Spleen (tissue), 11 donors: Measurements from ENCODE around the gene FAN1. TPM values are rescaled to one million over a fixed set of nuclear protein-coding genes. Genes with fewer than 3 reads are reported as not detected.
A peak's percentile ranks its signal among the peaks of the same experiment; 100 is the strongest.

Experiments used
- DNase-seq: peaks from one replicate; pipeline ENCODE4 v3.0.0-alpha.2; 2020
- H3K27ac ChIP-seq, 8 donors: fragments of 200-600 bp; sonication (generic) in 7 of 8; 1 replicate in 4 of 8; 2 replicates in 4 of 8; pipeline versions ENCODE4 v1.5.0 to v1.8.0; 2016 to 2021; ENCODE audit warnings: inconsistent platforms in 4 of 8, mild to moderate bottlenecking in 4 of 8, moderate library complexity in 1 of 8
- H3K27me3 ChIP-seq, 7 donors: fragments of 200-600 bp; sonication (generic) in 6 of 7; replicated peaks in 1 of 7; 1 replicate in 4 of 7; 2 replicates in 3 of 7; pipeline versions ENCODE4 v1.5.0 to v1.8.0; 2016 to 2021; ENCODE audit warnings: inconsistent platforms in 3 of 7, mild to moderate bottlenecking in 1 of 7
- H3K36me3 ChIP-seq, 6 donors: fragments of 200-600 bp; sonication (generic) in 5 of 6; 1 replicate in 4 of 6; 2 replicates in 2 of 6; pipeline versions ENCODE4 v1.5.0 to v1.8.0; 2016 to 2021; ENCODE audit warnings: inconsistent platforms in 2 of 6
- H3K4me1 ChIP-seq, 6 donors: fragments of 200-600 bp; sonication (generic) in 5 of 6; 1 replicate in 3 of 6; 2 replicates in 3 of 6; pipeline versions ENCODE4 v1.5.0 to v1.8.0; 2016 to 2021; ENCODE audit warnings: inconsistent platforms in 3 of 6
- H3K4me3 ChIP-seq, 8 donors: fragments of 200-600 bp; sonication (generic) in 7 of 8; 1 replicate in 4 of 8; 2 replicates in 4 of 8; pipeline versions ENCODE4 v1.5.0 to v1.8.0; 2016 to 2021; ENCODE audit warnings: inconsistent platforms in 4 of 8, mild to moderate bottlenecking in 4 of 8, moderate library complexity in 2 of 8
- H3K9me3 ChIP-seq, 8 donors: fragments of 200-600 bp; sonication (generic) in 7 of 8; 1 replicate in 4 of 8; 2 replicates in 4 of 8; pipeline versions ENCODE4 v1.5.0 to v1.8.0; 2016 to 2021; ENCODE audit warnings: inconsistent platforms in 4 of 8
- POLR2A ChIP-seq, 3 donors: fragments of 450-650 bp; IDR thresholded peaks; one replicate each; pipeline ENCODE4 v1.5.1; 2017; ENCODE audit warnings: antibody characterized with exemption in 3 of 3, mild to moderate bottlenecking in 1 of 3
- POLR2AphosphoS5 ChIP-seq, 3 donors: sonication (generic); formaldehyde crosslinking; IDR thresholded peaks; one replicate each; pipeline ENCODE4 v1.5.1; 2017; ENCODE audit warnings: antibody characterized with exemption in 3 of 3
- WGBS, 5 donors: extraction: QIAGEN DNeasy Blood & Tissue Kit in 3 of 5; methylation state at CpG; one replicate each; pipeline versions ENCODE4 v1.1.5 to v1.1.7; 2013 to 2018; 5-methylcytosine and 5-hydroxymethylcytosine counted together
- intact Hi-C: fragments of 100-400 bp; cut with DNase I; formaldehyde crosslinking; loops from one replicate; pipeline ENCODE4 v1.15.0; 2023; ENCODE audit warnings: low total_unique reads
- polyA plus RNA-seq, 3 donors: library from polyadenylated mRNA; stranded (reverse); fragments of 200-250 nt; gene quantifications; one replicate each; pipeline ENCODE4 v1.2.1, GENCODE V29; 2013
- total RNA-seq, 7 donors: library from RNA; depleted of rRNA in 3 of 7; stranded (reverse); fragments of >200 nt in 3 of 7; fragmentation: NEBNext Ultra II Directional in 4 of 7; extraction: Animal tissue kit (Norgen Biotek cat#: 25700) in 4 of 7; gene quantifications; one replicate each; pipeline versions ENCODE4 v1.1.0 to v1.2.1, GENCODE V29; 2016 to 2021
- TF ChIP-seq, protein P1 (sequence below), 11 experiments: fragments of 200-600 bp in 7 of 11; fragments of 450-650 bp in 4 of 11; sonication (generic) in 4 of 11; IDR thresholded peaks in 8 of 11; conservative IDR thresholded peaks in 3 of 11; 1 replicate in 7 of 11; 2 replicates in 4 of 11; pipeline versions ENCODE4 v1.4.0 to v1.8.0; 2016 to 2021; ENCODE audit warnings: antibody characterized with exemption in 11 of 11, inconsistent platforms in 4 of 11, mild to moderate bottlenecking in 1 of 11
- donor health status: healthy with polysubstance abuse.
- donor health status: DM: no; HTN: no; CAD: no; lungs with moderate emphysema.
- donor health status: DM: no; HTN: no; CAD: no.
- donor health status: Bipolar disorder and iron deficiency.
- donor health status: healthy.
- donor health status: DM: no; HTN: no; CAD: no.
- donor health status: DM: yes; HTN: yes; CAD: no.

Gene FAN1
- total and polyA plus RNA-seq, 10 donors: 6.5 to 22.1 (median 12.6) TPM

DNA sequence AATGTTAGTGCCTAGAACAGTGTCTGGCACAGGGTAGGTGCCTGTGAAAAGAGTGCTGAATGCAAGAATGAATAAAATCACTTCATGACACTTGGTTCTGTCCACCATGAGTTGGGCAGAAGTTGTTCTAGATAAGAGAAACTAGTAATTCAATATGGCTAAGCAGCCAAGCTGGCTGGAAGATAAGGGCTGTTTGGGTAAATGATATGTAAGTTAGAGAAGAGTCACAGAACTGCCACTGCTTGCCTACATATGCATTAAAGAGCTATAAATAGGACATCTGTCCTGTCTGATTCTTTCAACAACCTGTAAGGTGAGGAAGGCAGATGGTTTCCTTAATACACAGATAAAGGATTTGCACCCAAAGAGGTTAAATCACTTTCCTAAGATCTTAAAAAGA is 74.6 kb downstream of the FAN1 start:
- H3K4me1 ChIP-seq: peaks cover 0 to 100% (median 59%) of the 10 kb centered on the region in 6 donors
- H3K27ac ChIP-seq: peak overlapping the region in 1 of 8 donors; percentile 81
- H3K36me3 ChIP-seq: peaks cover 0 to 80% (median 21%) of the 10 kb centered on the region in 6 donors
- H3K27me3 ChIP-seq: no peaks in the 10 kb centered on the region
- no peaks in the 10 kb centered on the region for H3K9me3 ChIP-seq
- intact Hi-C loops: no loop called here
- no peak overlapping the region for H3K4me3 ChIP-seq
- TF ChIP-seq, protein P1, sequence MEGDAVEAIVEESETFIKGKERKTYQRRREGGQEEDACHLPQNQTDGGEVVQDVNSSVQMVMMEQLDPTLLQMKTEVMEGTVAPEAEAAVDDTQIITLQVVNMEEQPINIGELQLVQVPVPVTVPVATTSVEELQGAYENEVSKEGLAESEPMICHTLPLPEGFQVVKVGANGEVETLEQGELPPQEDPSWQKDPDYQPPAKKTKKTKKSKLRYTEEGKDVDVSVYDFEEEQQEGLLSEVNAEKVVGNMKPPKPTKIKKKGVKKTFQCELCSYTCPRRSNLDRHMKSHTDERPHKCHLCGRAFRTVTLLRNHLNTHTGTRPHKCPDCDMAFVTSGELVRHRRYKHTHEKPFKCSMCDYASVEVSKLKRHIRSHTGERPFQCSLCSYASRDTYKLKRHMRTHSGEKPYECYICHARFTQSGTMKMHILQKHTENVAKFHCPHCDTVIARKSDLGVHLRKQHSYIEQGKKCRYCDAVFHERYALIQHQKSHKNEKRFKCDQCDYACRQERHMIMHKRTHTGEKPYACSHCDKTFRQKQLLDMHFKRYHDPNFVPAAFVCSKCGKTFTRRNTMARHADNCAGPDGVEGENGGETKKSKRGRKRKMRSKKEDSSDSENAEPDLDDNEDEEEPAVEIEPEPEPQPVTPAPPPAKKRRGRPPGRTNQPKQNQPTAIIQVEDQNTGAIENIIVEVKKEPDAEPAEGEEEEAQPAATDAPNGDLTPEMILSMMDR (IDR thresholded peaks at IDR 0.05 in 8 of 11, conservative IDR thresholded peaks at IDR 0.05 in 3 of 11): no peak
- no peak for TF ChIP-seq POLR2A (IDR thresholded peaks at IDR 0.05)
- no peak for DNase-seq

DNA sequence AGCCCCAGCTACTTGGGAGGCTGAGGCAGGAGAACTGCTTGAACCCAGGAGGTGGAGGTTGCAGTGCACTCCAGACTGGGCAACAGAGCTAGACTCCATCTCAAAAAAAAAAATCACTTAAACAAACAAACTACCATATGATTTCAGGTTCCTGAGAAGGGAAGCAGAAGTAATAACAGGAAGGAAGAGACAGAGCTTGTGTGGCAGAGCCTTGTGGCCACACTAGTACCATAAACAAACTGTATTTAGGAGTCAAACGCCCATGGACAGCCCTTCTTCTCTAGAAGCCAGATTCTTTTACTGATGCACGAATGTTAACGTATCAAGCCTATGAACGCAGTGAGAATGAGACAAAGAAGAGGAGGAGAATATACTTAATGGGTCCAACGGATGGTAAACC is 75.7 kb downstream of the FAN1 start:
- Histone ChIP-seq H3K27ac (peak overlapping the region in 7 of 8 donors; percentile 35 to 81 (median 67)), H3K27me3 (no peaks in the 10 kb centered on the region), H3K36me3 (peaks cover 0 to 79% (median 13%) of the 10 kb centered on the region in 6 donors), H3K9me3 (no peaks in the 10 kb centered on the region), H3K4me1 (peaks cover 0 to 100% (median 70%) of the 10 kb centered on the region in 6 donors), H3K4me3 (peak overlapping the region in 1 of 8 donors; percentile 41)
- no peak for DNase-seq
- TF ChIP-seq, protein P1 (IDR thresholded peaks at IDR 0.05 in 8 of 11, conservative IDR thresholded peaks at IDR 0.05 in 3 of 11): no peak
- TF ChIP-seq POLR2A (IDR thresholded peaks at IDR 0.05) (no peak), POLR2AphosphoS5 (IDR thresholded peaks at IDR 0.05) (no peak)
- WGBS, 5 donors: 65 to 73% (median 70%) methylated on average over 5 of the region's 5 CpGs
- intact Hi-C loops: no loop called here

DNA sequence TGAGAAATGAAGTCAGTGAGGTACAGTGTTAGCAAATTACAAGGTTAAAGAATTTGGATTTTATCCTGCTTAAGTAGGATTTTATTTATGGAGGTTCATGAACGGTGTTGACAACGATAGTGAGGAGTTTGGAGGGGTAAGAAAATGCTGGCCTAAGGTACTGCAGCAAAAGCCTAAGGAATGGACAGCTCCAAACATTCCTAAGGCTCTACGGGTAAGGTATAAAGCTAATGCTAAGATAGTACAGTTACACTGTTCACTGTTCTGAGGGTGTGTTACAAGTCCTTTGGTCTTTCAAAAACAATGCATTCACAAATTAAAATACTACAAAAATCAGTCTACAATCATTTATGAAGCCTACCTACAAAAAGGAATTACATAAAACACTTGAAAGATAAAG is 80.4 kb downstream of the FAN1 start:
- peaks cover 2 to 100% (median 91%) of the 10 kb centered on the region in 6 donors for H3K4me1 ChIP-seq
- intact Hi-C loops: loop anchor here (5.0 to 10.0 kb wide), 2 partner anchors 37 to 141 kb away; no protein-coding TSS in a partner anchor
- H3K36me3 ChIP-seq: peaks cover 0 to 89% (median 15%) of the 10 kb centered on the region in 6 donors
- DNase-seq: no peak
- H3K9me3 ChIP-seq: no peaks in the 10 kb centered on the region
- H3K27me3 ChIP-seq: no peaks in the 10 kb centered on the region
- TF ChIP-seq POLR2A (IDR thresholded peaks at IDR 0.05) (no peak), POLR2AphosphoS5 (IDR thresholded peaks at IDR 0.05) (no peak)
- TF ChIP-seq, protein P1 (IDR thresholded peaks at IDR 0.05 in 8 of 11, conservative IDR thresholded peaks at IDR 0.05 in 3 of 11): no peak
- WGBS, 5 donors: 83 to 94% (median 93%) methylated on average over 3 of the region's 3 CpGs
- peak overlapping the region in 5 of 8 donors; percentile 64 to 78 (median 67) for H3K27ac ChIP-seq
- peak overlapping the region in 3 of 8 donors; percentile 2 to 36 (median 15) for H3K4me3 ChIP-seq

DNA sequence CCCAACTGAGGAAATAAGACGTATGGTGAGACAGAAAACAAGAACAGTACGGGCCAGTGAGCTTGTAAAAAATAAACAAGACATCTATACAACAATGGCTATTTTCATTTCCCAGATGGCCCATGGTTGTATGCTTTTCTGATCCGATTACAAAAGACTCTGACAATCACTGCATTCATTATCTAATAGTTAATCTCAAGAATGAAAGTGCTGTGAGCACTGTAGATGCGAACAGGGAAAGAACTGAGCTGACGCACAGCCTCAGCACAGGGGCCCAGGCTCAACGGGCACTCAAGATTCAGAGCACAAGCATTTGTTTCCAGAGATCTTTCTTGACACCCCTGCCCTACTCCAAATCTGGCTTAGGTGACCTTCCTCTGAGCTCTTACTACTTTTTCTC is 80.8 kb downstream of the FAN1 start:
- Histone ChIP-seq H3K4me1 (peaks cover 2 to 100% (median 91%) of the 10 kb centered on the region in 6 donors), H3K4me3 (peak overlapping the region in 3 of 8 donors; percentile 2 to 36 (median 15)), H3K9me3 (no peaks in the 10 kb centered on the region), H3K36me3 (peaks cover 0 to 89% (median 15%) of the 10 kb centered on the region in 6 donors), H3K27me3 (no peaks in the 10 kb centered on the region), H3K27ac (peak overlapping the region in 7 of 8 donors; percentile 30 to 78 (median 64))
- intact Hi-C loops: loop anchor here (5.0 to 10.0 kb wide), 2 partner anchors 37 to 140 kb away; no protein-coding TSS in a partner anchor
- WGBS, 5 donors: 51 to 71% (median 59%) methylated on average over 6 of the region's 6 CpGs
- DNase-seq: no peak
- TF ChIP-seq POLR2A (IDR thresholded peaks at IDR 0.05): no peak
- no peak for TF ChIP-seq POLR2AphosphoS5 (IDR thresholded peaks at IDR 0.05)
- TF ChIP-seq, protein P1 (IDR thresholded peaks at IDR 0.05 in 8 of 11, conservative IDR thresholded peaks at IDR 0.05 in 3 of 11): no peak
